T-helper 17 cell (primary cell): ENCODE measurements around the gene SLC38A2. TPM values are rescaled to one million over a fixed set of nuclear protein-coding genes. Genes with fewer than 3 reads are reported as not detected.

Experiments used
- ATAC-seq: fragments of 150-1000 bp; cut with Tn5 transposase; 2 replicates; pipeline ENCODE4 v1.10.0; 2021; ENCODE audit warnings: mild to moderate bottlenecking, moderate library complexity
- DNase-seq, 3 donors: peaks; one replicate each; pipeline versions ENCODE4 v3.0.0 to v3.0.0-alpha.2; 2020 to 2021
- H3K9me3 ChIP-seq: one replicate; pipeline ENCODE4 v1.7.0; 2013; ENCODE audit warnings: low read length, mild to moderate bottlenecking; ENCODE audit not compliant: control insufficient read depth, poor library complexity, severe bottlenecking
- H3K27ac Mint-ChIP-seq: one replicate; pipeline ENCODE4 v1.8.0; 2022; ENCODE audit warnings: mild to moderate bottlenecking, moderate library complexity, mixed read lengths
- H3K27me3 Mint-ChIP-seq: one replicate; pipeline ENCODE4 v1.8.0; 2022; ENCODE audit warnings: mixed read lengths
- H3K36me3 Mint-ChIP-seq: one replicate; pipeline ENCODE4 v1.8.0; 2022; ENCODE audit warnings: low read depth, mixed read lengths
- H3K4me1 Mint-ChIP-seq: one replicate; pipeline ENCODE4 v1.8.0; 2022; ENCODE audit warnings: mild to moderate bottlenecking, mixed read lengths
- H3K4me3 Mint-ChIP-seq: one replicate; pipeline ENCODE4 v1.8.0; 2022; ENCODE audit warnings: mild to moderate bottlenecking, moderate library complexity, mixed read lengths
- total RNA-seq, 4 donors: library from RNA in 2 of 4; stranded (reverse) in 2 of 4; gene quantifications; one replicate each; pipeline ENCODE4 v1.2.3 and lab custom pipeline; 2022 to 2026

The SLC38A2 gene
- total RNA-seq, 2 donors from 2014 or later: 124 to 173 TPM

- Mint-ChIP-seq H3K4me3 (no peak overlapping the region), H3K27ac (no peak overlapping the region), H3K36me3 (no peaks in the 10 kb centered on the region), H3K27me3 (no peaks in the 10 kb centered on the region), H3K4me1 (peaks cover 13% of the 10 kb centered on the region)
- ATAC-seq (no peak), DNase-seq (no peak)
- no peaks in the 10 kb centered on the region for H3K9me3 ChIP-seq
Measured at GRCh38 chr12:46379352-46379751, 6.8 kb upstream of the SLC38A2 start.

GRCh38 chr12:46378530-46378929 lies 6.0 kb upstream of the SLC38A2 start:
- H3K9me3 ChIP-seq: no peaks in the 10 kb centered on the region
- ATAC-seq (no peak), DNase-seq (no peak)
- H3K4me3 Mint-ChIP-seq: no peak overlapping the region
- H3K27ac Mint-ChIP-seq: no peak overlapping the region
- no peaks in the 10 kb centered on the region for H3K27me3 Mint-ChIP-seq
- no peaks in the 10 kb centered on the region for H3K36me3 Mint-ChIP-seq
- peaks cover 15% of the 10 kb centered on the region for H3K4me1 Mint-ChIP-seq

GRCh38 chr12:46377678-46378077 lies 5.1 kb upstream of the SLC38A2 start:
- Mint-ChIP-seq H3K27me3 (no peaks in the 10 kb centered on the region), H3K27ac (no peak overlapping the region), H3K4me1 (peaks cover 15% of the 10 kb centered on the region), H3K4me3 (no peak overlapping the region), H3K36me3 (no peaks in the 10 kb centered on the region)
- ATAC-seq (no peak), DNase-seq (no peak)
- H3K9me3 ChIP-seq: no peaks in the 10 kb centered on the region

- Mint-ChIP-seq H3K27me3 (no peaks in the 10 kb centered on the region), H3K4me3 (no peak overlapping the region), H3K36me3 (no peaks in the 10 kb centered on the region), H3K4me1 (peaks cover 12% of the 10 kb centered on the region), H3K27ac (no peak overlapping the region)
- DNase-seq (no peak), ATAC-seq (no peak)
- H3K9me3 ChIP-seq: no peaks in the 10 kb centered on the region
Measured at GRCh38 chr12:46376579-46376978, 4.0 kb upstream of the SLC38A2 start.

GRCh38 chr12:46374711-46375110 lies 2.1 kb upstream of the SLC38A2 start:
- H3K4me1 Mint-ChIP-seq: peaks cover 29% of the 10 kb centered on the region
- H3K4me3 Mint-ChIP-seq: no peak overlapping the region

GRCh38 chr12:46374310-46374709 lies 1.7 kb upstream of the SLC38A2 start:
- no peaks in the 10 kb centered on the region for H3K9me3 ChIP-seq
- ATAC-seq: no peak
- Mint-ChIP-seq H3K27ac (peak overlapping the region; percentile 99), H3K27me3 (no peaks in the 10 kb centered on the region), H3K4me3 (peak overlapping the region; percentile 93), H3K36me3 (peaks cover 2% of the 10 kb centered on the region), H3K4me1 (peaks cover 33% of the 10 kb centered on the region)
- no peak for DNase-seq

More at GRCh38 chr12:46374711-46375110, 2.1 kb upstream of the SLC38A2 start:
- Mint-ChIP-seq H3K27ac (peak overlapping the region; percentile 99), H3K27me3 (no peaks in the 10 kb centered on the region), H3K36me3 (peaks cover 2% of the 10 kb centered on the region)
- no peaks in the 10 kb centered on the region for H3K9me3 ChIP-seq
- DNase-seq: no peak
- no peak for ATAC-seq

GRCh38 chr12:46373301-46374296 lies 1.0 kb upstream of the SLC38A2 start:
- peaks cover 2% of the 10 kb centered on the region for H3K36me3 Mint-ChIP-seq
- ATAC-seq: no peak
- peaks cover 36% of the 10 kb centered on the region for H3K4me1 Mint-ChIP-seq
- no peaks in the 10 kb centered on the region for H3K27me3 Mint-ChIP-seq
- peak overlapping the region; percentile 99 for H3K27ac Mint-ChIP-seq
- peak overlapping the region; percentile 93 for H3K4me3 Mint-ChIP-seq
- no peaks in the 10 kb centered on the region for H3K9me3 ChIP-seq
- peak; percentile 17 to 29 (median 25) for DNase-seq

GRCh38 chr12:46371718-46372543 lies 642 bp downstream of the SLC38A2 start:
- ATAC-seq (peak; percentile 30), DNase-seq (peak; percentile 27 to 42 (median 33))
- peak overlapping the region; percentile 93 for H3K4me3 Mint-ChIP-seq
- peaks cover 2% of the 10 kb centered on the region for H3K36me3 Mint-ChIP-seq
- peak overlapping the region; percentile 99 for H3K27ac Mint-ChIP-seq
- H3K27me3 Mint-ChIP-seq: no peaks in the 10 kb centered on the region
- peaks cover 46% of the 10 kb centered on the region for H3K4me1 Mint-ChIP-seq
- no peaks in the 10 kb centered on the region for H3K9me3 ChIP-seq

GRCh38 chr12:46370792-46371717 lies 1.5 kb downstream of the SLC38A2 start:
- peaks cover 46% of the 10 kb centered on the region for H3K4me1 Mint-ChIP-seq
- peak; percentile 59 for ATAC-seq
- H3K27ac Mint-ChIP-seq: peak overlapping the region; percentile 99
- no peaks in the 10 kb centered on the region for H3K9me3 ChIP-seq
- H3K27me3 Mint-ChIP-seq: no peaks in the 10 kb centered on the region
- peaks cover 2% of the 10 kb centered on the region for H3K36me3 Mint-ChIP-seq
- peak; percentile 88 to 91 (median 91) for DNase-seq
- H3K4me3 Mint-ChIP-seq: peak overlapping the region; percentile 93

- Mint-ChIP-seq H3K27me3 (no peaks in the 10 kb centered on the region), H3K27ac (peak overlapping the region; percentile 99), H3K4me1 (peaks cover 48% of the 10 kb centered on the region), H3K36me3 (peaks cover 2% of the 10 kb centered on the region), H3K4me3 (peak overlapping the region; percentile 93)
- ATAC-seq (no peak), DNase-seq (no peak)
- H3K9me3 ChIP-seq: no peaks in the 10 kb centered on the region
Measured at GRCh38 chr12:46370380-46370734, 2.2 kb downstream of the SLC38A2 start.

- Mint-ChIP-seq H3K27ac (peak overlapping the region; percentile 99), H3K4me1 (peaks cover 53% of the 10 kb centered on the region), H3K36me3 (peaks cover 2% of the 10 kb centered on the region), H3K27me3 (no peaks in the 10 kb centered on the region), H3K4me3 (peak overlapping the region; percentile 93)
- H3K9me3 ChIP-seq: no peaks in the 10 kb centered on the region
- DNase-seq (no peak), ATAC-seq (no peak)
Measured at GRCh38 chr12:46369474-46370379, 2.8 kb downstream of the SLC38A2 start.

GRCh38 chr12:46369095-46369473 lies 3.5 kb downstream of the SLC38A2 start:
- H3K4me3 Mint-ChIP-seq: peak overlapping the region; percentile 56

More at GRCh38 chr12:46369095-46369473, 3.5 kb downstream of the SLC38A2 start:
- peaks cover 2% of the 10 kb centered on the region for H3K36me3 Mint-ChIP-seq
- peak overlapping the region; percentile 99 for H3K27ac Mint-ChIP-seq
- DNase-seq (no peak), ATAC-seq (no peak)
- no peaks in the 10 kb centered on the region for H3K9me3 ChIP-seq
- H3K4me1 Mint-ChIP-seq: peaks cover 49% of the 10 kb centered on the region
- no peaks in the 10 kb centered on the region for H3K27me3 Mint-ChIP-seq
